ENCODE results near the gene BEST2. TPM values are rescaled to one million over a fixed set of nuclear protein-coding genes. Genes with fewer than 3 reads are reported as not detected.
"Not testable (repeated sequence)": the region's sequence is repeated elsewhere in the genome, so short reads cannot be mapped to it uniquely, and the experiment has no call there.

Gene BEST2
- polyA plus RNA-seq, 3 donors: 0.07 TPM; not detected in 2

DNA sequence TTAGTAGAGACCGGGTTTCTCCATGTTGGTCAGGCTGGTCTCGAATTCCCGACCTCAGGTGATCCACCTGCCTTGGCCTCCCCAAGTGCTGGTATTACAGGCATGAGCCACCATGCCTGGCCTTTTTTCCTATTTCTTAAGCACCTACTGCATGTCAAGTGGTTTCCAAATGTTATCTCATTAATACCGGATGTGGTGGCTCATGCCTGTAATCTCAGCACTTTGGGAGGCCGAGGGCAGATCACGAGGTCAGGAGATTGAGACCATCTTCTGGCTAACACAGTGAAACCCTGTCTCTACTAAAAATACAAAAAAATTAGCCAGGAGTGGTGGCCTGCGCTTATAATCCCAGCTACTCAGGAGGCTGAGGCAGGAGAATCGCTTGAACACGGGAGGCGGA lies 26.0 kb upstream of the BEST2 start:
- not testable (repeated sequence) for H3K27ac ChIP-seq (ENCODE audit: low read depth, low read length)
- 94 to 96% (median 95%) methylated on average over 10 of the region's 10 CpGs for WGBS, 3 donors

GRCh38 chr19:12726988-12727316 lies 24.6 kb upstream of the BEST2 start:
- 91 to 100% (median 95%) methylated on average over 2 of the region's 2 CpGs for WGBS, 3 donors
- H3K27ac ChIP-seq (ENCODE audit: low read depth, low read length): no peak overlapping the region

GRCh38 chr19:12727745-12728433 lies 23.7 kb upstream of the BEST2 start:
- no peak overlapping the region for H3K27ac ChIP-seq (ENCODE audit: low read depth, low read length)

GRCh38 chr19:12730064-12730463 lies 21.5 kb upstream of the BEST2 start:
- WGBS, 3 donors: 73 to 88% (median 83%) methylated on average over 3 of the region's 3 CpGs
- peak overlapping the region; percentile 26 for H3K27ac ChIP-seq (ENCODE audit: low read depth, low read length)

More at GRCh38 chr19:12727745-12728433, 23.7 kb upstream of the BEST2 start:
- WGBS, 3 donors: 90 to 97% (median 96%) methylated on average over 9 of the region's 9 CpGs

- H3K27ac ChIP-seq (ENCODE audit: low read depth, low read length): no peak overlapping the region
- WGBS, 3 donors: 90 to 93% (median 90%) methylated on average over 24 of the region's 24 CpGs
Measured at GRCh38 chr19:12731337-12731736, 20.3 kb upstream of the BEST2 start.

DNA sequence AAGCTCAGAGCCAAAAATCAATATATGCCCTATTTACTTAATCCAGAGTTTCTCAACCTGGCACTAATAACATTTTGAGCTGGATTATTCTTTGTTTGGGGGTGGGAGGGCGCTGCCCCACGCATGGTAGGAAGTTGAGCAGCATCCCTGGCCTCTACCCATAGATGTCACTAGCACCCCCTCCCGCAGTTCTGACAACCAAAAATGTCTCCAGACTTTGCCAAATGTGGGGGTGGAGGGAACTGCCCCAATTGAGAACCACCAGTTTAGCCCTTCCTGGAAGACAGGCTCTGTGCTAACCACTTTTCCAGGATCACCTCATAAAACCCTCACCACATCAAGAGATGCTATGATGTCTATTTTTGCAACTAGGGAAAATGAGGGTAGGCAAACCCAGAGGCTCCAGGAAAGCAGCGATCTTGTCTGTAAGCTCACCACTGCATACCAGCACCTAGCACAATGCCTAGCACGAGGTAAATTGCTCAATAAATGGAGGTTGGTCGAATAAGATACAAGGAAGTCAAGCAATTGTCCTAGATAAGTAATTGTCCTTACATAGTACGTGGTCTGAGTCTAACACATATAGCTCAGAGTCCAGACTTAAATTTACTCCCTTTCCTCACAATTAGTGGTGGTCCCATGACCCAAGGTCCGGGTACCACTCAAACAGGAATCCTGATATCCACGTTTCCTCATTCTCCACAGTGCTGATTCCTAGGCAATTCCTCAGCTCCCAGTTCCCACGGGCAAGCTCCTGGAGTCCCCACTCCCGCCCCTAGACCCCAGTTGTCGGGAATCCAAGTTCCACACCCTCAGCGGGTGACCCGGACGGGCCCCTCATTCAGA lies 18.0 kb upstream of the BEST2 start:
- 0 to 2% (median 1%) methylated on average over 15 of the region's 15 CpGs for WGBS, 3 donors
- H3K27ac ChIP-seq (ENCODE audit: low read depth, low read length): peak overlapping the region; percentile 7

GRCh38 chr19:12736995-12737834 lies 14.4 kb upstream of the BEST2 start, which contains the start of gene GET3:
TSS of gene GET3 (plus strand) at chr19:12737497. CDS start at chr19:12737506, 9 bp downstream.
- H3K27ac ChIP-seq (ENCODE audit: low read depth, low read length): no peak within 1 kb of the TSS
- 0 to 1% (median 1%) methylated on average over 29 of the region's 29 CpGs for WGBS, 3 donors

DNA sequence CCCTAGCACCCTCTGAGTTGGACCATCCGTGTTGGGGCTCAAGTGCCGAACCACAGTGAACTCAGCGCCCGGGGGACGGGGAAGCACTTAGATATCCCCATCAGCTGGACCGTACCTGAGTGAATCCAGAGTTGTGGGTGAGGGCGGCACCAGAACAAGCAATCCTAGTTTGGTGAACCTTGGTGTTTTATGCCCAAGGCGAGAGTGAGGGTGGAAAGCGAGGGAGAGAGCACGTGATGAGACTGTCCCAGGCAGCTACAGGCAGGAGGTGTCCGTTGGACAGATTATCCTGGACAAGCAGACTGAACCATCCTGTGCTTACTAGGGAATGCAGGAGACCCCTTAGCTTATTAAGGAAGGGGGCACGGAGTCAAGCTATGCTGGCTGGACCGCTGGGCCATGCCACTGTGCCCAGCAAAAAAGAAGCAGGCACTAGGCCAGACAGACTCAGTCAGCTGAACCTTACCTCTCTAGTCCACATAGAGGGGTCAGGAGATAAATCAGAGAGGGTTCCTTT lies 13.7 kb upstream of the BEST2 start:
- 9 to 16% (median 13%) methylated on average over 13 of the region's 13 CpGs for WGBS, 3 donors
- H3K27ac ChIP-seq (ENCODE audit: low read depth, low read length): no peak overlapping the region

DNA sequence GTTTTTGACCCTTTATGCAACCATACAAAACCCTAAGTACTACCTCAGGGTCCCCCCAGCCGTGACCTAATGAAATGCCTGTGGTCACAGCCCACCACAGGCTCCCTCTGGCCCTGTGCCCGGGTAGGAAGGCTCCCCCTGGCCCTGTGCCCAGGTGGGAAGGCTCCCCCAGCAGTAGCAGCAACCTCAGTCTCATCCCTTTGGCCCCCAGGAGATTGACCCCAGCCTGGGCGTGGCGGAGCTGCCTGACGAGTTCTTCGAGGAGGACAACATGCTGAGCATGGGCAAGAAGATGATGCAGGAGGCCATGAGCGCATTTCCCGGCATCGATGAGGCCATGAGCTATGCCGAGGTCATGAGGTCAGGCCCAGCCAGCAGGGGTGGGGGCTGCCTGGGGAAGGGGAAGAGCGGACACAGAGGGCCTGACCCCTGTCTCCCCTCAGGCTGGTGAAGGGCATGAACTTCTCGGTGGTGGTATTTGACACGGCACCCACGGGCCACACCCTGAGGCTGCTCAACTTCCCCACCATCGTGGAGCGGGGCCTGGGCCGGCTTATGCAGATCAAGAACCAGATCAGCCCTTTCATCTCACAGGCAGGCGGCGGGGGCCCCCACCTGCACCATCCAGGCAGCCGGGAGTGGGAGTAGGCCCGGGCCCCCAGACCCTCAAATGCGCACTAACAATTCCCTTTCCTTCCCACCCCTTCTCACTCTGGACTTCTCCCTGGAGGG lies 6.3 kb upstream of the BEST2 start:
- no peak overlapping the region for H3K27ac ChIP-seq (ENCODE audit: low read depth, low read length)
- 84 to 85% (median 85%) methylated on average over 20 to 22 of the region's 22 CpGs for WGBS, 3 donors

GRCh38 chr19:12748489-12748888 lies 3.1 kb upstream of the BEST2 start:
- 78 to 82% (median 79%) methylated on average over 6 of the region's 6 CpGs for WGBS, 3 donors
- H3K27ac ChIP-seq (ENCODE audit: low read depth, low read length): no peak overlapping the region

- H3K27ac ChIP-seq (ENCODE audit: low read depth, low read length): no peak overlapping the region
- 34 to 42% (median 39%) methylated on average over 24 of the region's 24 CpGs for WGBS, 3 donors
Measured at GRCh38 chr19:12749938-12750521, 1.6 kb upstream of the BEST2 start.

DNA sequence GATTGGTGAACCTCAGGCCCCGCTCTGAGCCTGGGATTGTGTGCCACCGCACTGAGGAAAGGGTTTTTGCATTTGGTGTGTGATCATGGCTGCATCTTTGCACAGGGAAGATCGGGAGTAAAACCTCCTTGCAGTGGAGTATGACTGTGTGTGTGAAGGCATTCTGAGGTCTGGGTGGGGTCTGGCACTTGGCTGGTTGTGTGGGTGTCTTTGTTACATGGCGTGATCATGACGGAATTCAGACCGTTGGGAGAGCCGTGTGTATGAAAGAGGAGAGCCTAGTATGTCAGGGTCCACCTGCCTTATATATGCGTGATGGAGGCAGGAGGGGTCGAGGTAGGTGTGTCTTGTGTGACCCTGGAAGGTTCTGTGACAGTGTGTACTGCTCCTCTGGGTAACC lies 740 bp upstream of the BEST2 start:
- no peak overlapping the region for H3K27ac ChIP-seq (ENCODE audit: low read depth, low read length)
- WGBS, 3 donors: 58 to 63% (median 59%) methylated on average over 9 of the region's 9 CpGs

DNA sequence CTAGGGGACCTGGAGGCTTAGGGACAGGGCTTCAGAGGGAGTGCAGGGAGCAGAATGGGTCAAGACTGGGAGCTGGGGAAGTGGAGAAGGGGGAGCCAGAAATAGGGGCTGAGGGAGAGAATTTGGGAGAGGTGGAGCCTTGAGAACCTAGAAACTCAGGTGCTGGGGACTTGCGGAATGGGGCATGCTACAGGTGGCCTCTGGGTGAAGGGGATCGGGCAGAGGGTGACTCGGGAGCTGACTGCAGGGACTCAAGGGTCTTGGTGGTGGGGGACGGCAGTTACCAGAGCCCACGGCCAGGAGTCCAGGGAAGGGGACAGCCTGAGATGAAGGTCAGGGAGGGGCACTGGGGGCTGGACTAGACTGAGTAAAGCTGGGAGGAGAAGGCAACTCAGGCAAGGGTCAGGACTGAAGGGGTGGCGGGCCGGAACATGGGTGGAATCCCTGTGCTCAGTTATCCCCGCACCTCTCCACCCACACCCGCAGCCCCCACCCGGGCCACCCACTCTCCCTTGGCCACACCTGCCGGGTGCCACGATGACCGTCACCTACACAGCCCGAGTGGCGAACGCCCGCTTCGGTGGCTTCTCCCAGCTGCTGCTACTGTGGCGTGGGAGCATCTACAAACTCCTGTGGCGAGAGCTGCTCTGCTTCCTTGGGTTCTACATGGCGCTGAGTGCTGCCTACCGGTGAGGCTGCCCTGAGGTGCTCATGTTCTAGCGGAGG lies 628 bp downstream of the BEST2 start:
- no peak overlapping the region for H3K27ac ChIP-seq (ENCODE audit: low read depth, low read length)
- 76 to 82% (median 80%) methylated on average over 23 of the region's 23 CpGs for WGBS, 3 donors

DNA sequence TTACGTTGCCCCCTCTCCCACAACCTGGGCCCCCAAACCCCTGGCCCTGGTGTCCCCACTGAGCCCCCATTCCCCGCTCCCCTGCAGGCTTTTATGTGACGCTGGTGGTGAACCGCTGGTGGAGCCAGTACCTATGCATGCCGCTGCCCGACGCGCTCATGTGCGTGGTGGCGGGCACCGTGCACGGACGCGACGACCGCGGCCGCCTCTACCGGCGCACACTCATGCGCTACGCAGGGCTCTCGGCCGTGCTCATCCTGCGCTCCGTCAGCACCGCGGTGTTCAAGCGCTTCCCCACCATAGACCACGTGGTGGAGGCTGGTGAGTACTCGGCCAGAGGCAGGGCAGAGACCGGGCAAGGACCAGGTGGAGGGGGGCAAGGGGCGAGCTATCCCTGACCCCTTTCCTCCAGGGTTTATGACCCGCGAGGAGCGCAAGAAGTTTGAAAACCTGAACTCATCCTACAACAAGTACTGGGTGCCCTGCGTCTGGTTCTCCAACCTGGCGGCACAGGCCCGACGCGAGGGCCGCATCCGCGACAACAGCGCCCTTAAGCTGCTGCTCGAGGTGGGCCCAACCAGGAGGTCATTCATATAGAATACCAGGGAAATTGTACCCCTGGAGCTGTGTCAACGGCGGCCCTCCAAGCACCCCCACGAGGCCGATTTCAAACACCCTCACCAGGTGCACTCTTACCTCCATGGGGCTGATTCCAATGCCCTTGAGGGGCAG lies 3.0 kb downstream of the BEST2 start:
- WGBS, 3 donors: 61 to 71% (median 69%) methylated on average over 50 of the region's 50 CpGs
- no peak overlapping the region for H3K27ac ChIP-seq (ENCODE audit: low read depth, low read length)

DNA sequence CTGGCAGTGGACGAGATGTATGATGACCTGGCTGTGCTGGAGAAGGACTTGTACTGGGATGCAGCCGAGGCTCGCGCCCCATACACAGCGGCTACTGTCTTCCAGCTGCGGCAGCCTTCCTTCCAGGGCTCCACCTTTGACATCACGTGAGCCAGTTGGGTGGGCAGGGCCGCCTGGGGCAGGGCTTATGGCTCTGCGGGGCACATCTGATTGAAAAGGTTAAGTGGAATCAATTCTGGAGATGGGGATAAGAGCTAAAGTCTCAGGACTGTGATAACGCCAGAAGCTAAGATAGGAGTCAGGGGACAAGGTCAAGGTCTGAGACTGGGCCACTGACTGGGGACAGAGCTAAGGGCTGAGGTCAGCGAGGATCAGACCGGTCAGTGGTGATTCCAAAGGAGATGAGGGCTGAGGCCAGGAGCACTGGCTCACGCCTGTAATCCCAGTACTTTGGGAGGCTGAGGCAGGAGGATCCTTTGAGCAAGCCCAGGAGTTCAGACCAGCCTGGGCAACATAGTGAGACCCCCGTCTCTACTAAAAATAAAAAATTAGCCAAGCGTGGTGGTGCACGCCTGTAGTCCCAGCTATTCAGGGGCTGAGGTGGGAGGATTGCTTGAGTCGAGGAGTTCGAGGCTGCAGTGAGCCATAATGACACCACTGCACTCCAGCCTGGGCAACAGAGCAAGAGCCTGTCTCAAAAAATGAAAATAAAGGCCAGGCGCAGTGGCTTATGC lies 4.7 kb downstream of the BEST2 start:
- no peak overlapping the region for H3K27ac ChIP-seq (ENCODE audit: low read depth, low read length)
- 72 to 85% (median 85%) methylated on average over 19 of the region's 19 CpGs for WGBS, 3 donors
